Activated CD8-positive, alpha-beta memory T cell treated with anti-CD3 and anti-CD28 coated beads for 48 hours (primary cell): ENCODE data around the gene LIMS4.
"Not testable (repeated sequence)": the region's sequence is repeated elsewhere in the genome, so short reads cannot be mapped to it uniquely, and the experiment has no call there.

ENCODE experiments used
- DNase-seq, 3 experiments: peaks; one replicate each; pipeline ENCODE4 v3.0.0-alpha.2; 2020; ENCODE audit warnings: low read depth in 2 of 3, low spot score in 2 of 3

LIMS4 gene

GRCh38 chr2:110472171-110473058, at the start of gene LIMS4:
Gene LIMS4 (minus strand): TSS chr2:110472816. CDS start chr2:110472778, 38 bp downstream.
- not testable (repeated sequence) for DNase-seq

GRCh38 chr2:110499755-110500377, 27.2 kb upstream of the LIMS4 start:
- DNase-seq: not testable (repeated sequence)

- DNase-seq: not testable (repeated sequence)
Observed at GRCh38 chr2:110496027-110496426, 23.4 kb upstream of the LIMS4 start.

GRCh38 chr2:110494488-110494887, 21.9 kb upstream of the LIMS4 start:
- DNase-seq: not testable (repeated sequence)

- DNase-seq: not testable (repeated sequence)
Observed at GRCh38 chr2:110488991-110489390, 16.4 kb upstream of the LIMS4 start.

- DNase-seq: not testable (repeated sequence)
Observed at GRCh38 chr2:110482697-110483096, 10.1 kb upstream of the LIMS4 start.

- DNase-seq: not testable (repeated sequence)
Observed at GRCh38 chr2:110481200-110481599, 8.6 kb upstream of the LIMS4 start.

GRCh38 chr2:110480084-110480483, 7.5 kb upstream of the LIMS4 start:
- not testable (repeated sequence) for DNase-seq

GRCh38 chr2:110477370-110477769, 4.8 kb upstream of the LIMS4 start:
- DNase-seq: not testable (repeated sequence)

- DNase-seq: not testable (repeated sequence)
Observed at GRCh38 chr2:110476952-110477351, 4.3 kb upstream of the LIMS4 start.

GRCh38 chr2:110475627-110476359, 3.2 kb upstream of the LIMS4 start:
- not testable (repeated sequence) for DNase-seq

- DNase-seq: not testable (repeated sequence)
Observed at GRCh38 chr2:110474898-110475297, 2.3 kb upstream of the LIMS4 start.

GRCh38 chr2:110473059-110473358, 393 bp upstream of the LIMS4 start:
- not testable (repeated sequence) for DNase-seq

- not testable (repeated sequence) for DNase-seq
Observed at GRCh38 chr2:110468921-110469320, 3.7 kb downstream of the LIMS4 start.

- not testable (repeated sequence) for DNase-seq
Observed at GRCh38 chr2:110465312-110465711, 7.3 kb downstream of the LIMS4 start.

- DNase-seq: not testable (repeated sequence)
Observed at GRCh38 chr2:110462458-110462857, 10.2 kb downstream of the LIMS4 start.

- not testable (repeated sequence) for DNase-seq
Observed at GRCh38 chr2:110460318-110460717, 12.3 kb downstream of the LIMS4 start.

- not testable (repeated sequence) for DNase-seq
Observed at GRCh38 chr2:110457214-110457590, 15.4 kb downstream of the LIMS4 start.

GRCh38 chr2:110456291-110457213, 16.1 kb downstream of the LIMS4 start:
- DNase-seq: not testable (repeated sequence)

GRCh38 chr2:110455080-110455670, 17.4 kb downstream of the LIMS4 start:
- not testable (repeated sequence) for DNase-seq
